GM12878 (cell line): ENCODE data around the gene TRMT44. TPM values are rescaled to one million over a fixed set of nuclear protein-coding genes. Genes with fewer than 3 reads are reported as not detected.

Experiments
- BACH1 ChIP-seq: fragments of 450-650 bp; IDR thresholded peaks from 2 replicates; pipeline ENCODE4 v1.6.1; 2017; ENCODE audit warnings: mild to moderate bottlenecking, borderline replicate concordance
- BHLHE40 ChIP-seq, 2 experiments: fragments of 450-650 bp in 1 of 2; IDR thresholded peaks; 2 replicates each; pipeline ENCODE4 v1.6.1; 2011 to 2017; ENCODE audit warnings: low read depth in 2 of 2, borderline replicate concordance in 1 of 2, improper control_type of control experiment in 1 of 2, low read length in 1 of 2, mild to moderate bottlenecking in 1 of 2
- CBX5 ChIP-seq: sonication (generic); IDR thresholded peaks from 2 replicates; pipeline ENCODE4 v1.6.1; 2016; ENCODE audit warnings: low read depth, moderate library complexity, mild to moderate bottlenecking, inconsistent platforms
- DPF2 ChIP-seq: fragments of 450-650 bp; IDR thresholded peaks from 2 replicates; pipeline ENCODE4 v1.6.1; 2017; ENCODE audit warnings: mild to moderate bottlenecking
- GABPA ChIP-seq: IDR thresholded peaks from 2 replicates; pipeline ENCODE4 v1.6.1; 2014; ENCODE audit warnings: antibody characterized with exemption, low read depth, mild to moderate bottlenecking, inconsistent platforms
- GATAD2B ChIP-seq: fragments of 450-650 bp; conservative IDR thresholded peaks from 2 replicates; pipeline ENCODE4 v1.6.1; 2017; ENCODE audit warnings: low read depth, mild to moderate bottlenecking, moderate library complexity
- JUND ChIP-seq: IDR thresholded peaks from 2 replicates; pipeline ENCODE4 v1.6.1; 2012; ENCODE audit warnings: low read depth, mild to moderate bottlenecking, low read length, improper control_type of control experiment, moderate library complexity
- KLF5 ChIP-seq: fragments of 450-650 bp; IDR thresholded peaks from 2 replicates; pipeline ENCODE4 v1.6.1; 2014; ENCODE audit warnings: mild to moderate bottlenecking; ENCODE audit not compliant: partially characterized antibody
- POLR2A ChIP-seq: IDR thresholded peaks from 2 replicates; pipeline ENCODE4 v1.6.1; 2011; ENCODE audit warnings: low read depth, mild to moderate bottlenecking, low read length
- RCOR1 ChIP-seq: conservative IDR thresholded peaks from 2 replicates; pipeline ENCODE4 v1.6.1; 2012; ENCODE audit warnings: low read depth, low read length, improper control_type of control experiment
- RUNX3 ChIP-seq: IDR thresholded peaks from 2 replicates; pipeline ENCODE4 v1.6.1; 2012; ENCODE audit warnings: low read length, inconsistent platforms
- SIN3A ChIP-seq: IDR thresholded peaks from 2 replicates; pipeline ENCODE4 v1.6.1; 2012; ENCODE audit warnings: low read depth, low read length, improper control_type of control experiment
- TCF12 ChIP-seq: IDR thresholded peaks from 2 replicates; pipeline ENCODE4 v1.6.1; 2011; ENCODE audit warnings: low read depth, mild to moderate bottlenecking, low read length
- ZNF217 ChIP-seq: fragments of 450-650 bp; IDR thresholded peaks from 2 replicates; pipeline ENCODE4 v1.6.1; 2017; ENCODE audit warnings: antibody characterized with exemption, mild to moderate bottlenecking
- polyA plus RNA-seq, 11 experiments: library from polyadenylated mRNA; depleted of rRNA in 4 of 11; unstranded in 6 of 11; stranded (reverse) in 5 of 11; fragments of >200 nt; fragmentation: Nextera tagmentation in 4 of 11; fragmentation: Illumina TruSeq in 1 of 11; extraction: Ambion mirVana in 4 of 11; extraction: Trizol in 1 of 11; gene quantifications; 1 replicate in 1 of 11; 2 replicates in 10 of 11; pipeline versions ENCODE4 v1.2.1 to v1.2.3, GENCODE V29; 2011 to 2016; ENCODE audit warnings: inconsistent platforms in 2 of 11, missing spikeins in 2 of 11, low read depth in 1 of 11
- total RNA-seq, 4 experiments: library from RNA; depleted of rRNA in 3 of 4; stranded (reverse); fragments of >200 nt in 3 of 4; fragmentation: Illumina TruSeq in 1 of 4; extraction: Trizol in 1 of 4; gene quantifications; 2 replicates each; pipeline versions ENCODE4 v1.2.1 to v1.2.3, GENCODE V29; 2013 to 2021
- TF ChIP-seq, protein P1 (sequence below): fragments of 450-650 bp; IDR thresholded peaks from 2 replicates; pipeline ENCODE4 v1.6.1; 2017; ENCODE audit warnings: mild to moderate bottlenecking, moderate library complexity

TRMT44 gene
- total and polyA plus RNA-seq, 10 of the 15 experiments (the other 5 are each of a cell fraction or from before 2014, with no cell fraction given), result 1.3 to 18.5 (median 10.1) TPM

DNA sequence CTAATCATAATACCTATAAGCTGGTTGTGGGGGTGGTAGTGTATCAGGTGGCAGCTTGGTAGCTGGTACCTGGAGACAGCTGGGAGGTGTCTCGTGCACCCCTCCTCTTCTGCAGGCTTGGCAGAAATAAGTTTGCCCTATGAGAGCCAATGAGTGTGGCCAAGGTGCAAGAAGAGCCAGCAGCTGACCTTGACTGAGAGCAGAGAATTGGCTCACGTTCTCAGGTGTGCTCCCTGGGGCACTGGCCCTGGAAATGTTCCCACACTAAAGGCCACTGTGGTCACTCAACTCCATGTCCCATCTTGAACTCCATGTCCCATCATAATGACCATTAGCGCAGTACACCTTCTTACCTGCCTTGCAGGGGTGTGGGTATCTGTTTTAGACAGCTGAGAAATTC, 13.4 kb downstream of the TRMT44 start (continued):
- TF ChIP-seq POLR2A, result no peak
- TF ChIP-seq RCOR1, result no peak
- TF ChIP-seq ZNF217, result no peak
- TF ChIP-seq RUNX3, result no peak
- no peak for TF ChIP-seq DPF2
- TF ChIP-seq GATAD2B, result no peak
- no peak for TF ChIP-seq BACH1
- TF ChIP-seq BHLHE40 (IDR thresholded peaks at IDR 0.05; ENCODE audit: borderline replicate concordance in 1 of 2, low read depth in 2 of 2, low read length in 1 of 2), result no peak
- TF ChIP-seq KLF5, result no peak
- no peak for TF ChIP-seq CBX5
- no peak for TF ChIP-seq JUND
- TF ChIP-seq GABPA, result no peak
- no peak for TF ChIP-seq TCF12
- TF ChIP-seq, protein P1, sequence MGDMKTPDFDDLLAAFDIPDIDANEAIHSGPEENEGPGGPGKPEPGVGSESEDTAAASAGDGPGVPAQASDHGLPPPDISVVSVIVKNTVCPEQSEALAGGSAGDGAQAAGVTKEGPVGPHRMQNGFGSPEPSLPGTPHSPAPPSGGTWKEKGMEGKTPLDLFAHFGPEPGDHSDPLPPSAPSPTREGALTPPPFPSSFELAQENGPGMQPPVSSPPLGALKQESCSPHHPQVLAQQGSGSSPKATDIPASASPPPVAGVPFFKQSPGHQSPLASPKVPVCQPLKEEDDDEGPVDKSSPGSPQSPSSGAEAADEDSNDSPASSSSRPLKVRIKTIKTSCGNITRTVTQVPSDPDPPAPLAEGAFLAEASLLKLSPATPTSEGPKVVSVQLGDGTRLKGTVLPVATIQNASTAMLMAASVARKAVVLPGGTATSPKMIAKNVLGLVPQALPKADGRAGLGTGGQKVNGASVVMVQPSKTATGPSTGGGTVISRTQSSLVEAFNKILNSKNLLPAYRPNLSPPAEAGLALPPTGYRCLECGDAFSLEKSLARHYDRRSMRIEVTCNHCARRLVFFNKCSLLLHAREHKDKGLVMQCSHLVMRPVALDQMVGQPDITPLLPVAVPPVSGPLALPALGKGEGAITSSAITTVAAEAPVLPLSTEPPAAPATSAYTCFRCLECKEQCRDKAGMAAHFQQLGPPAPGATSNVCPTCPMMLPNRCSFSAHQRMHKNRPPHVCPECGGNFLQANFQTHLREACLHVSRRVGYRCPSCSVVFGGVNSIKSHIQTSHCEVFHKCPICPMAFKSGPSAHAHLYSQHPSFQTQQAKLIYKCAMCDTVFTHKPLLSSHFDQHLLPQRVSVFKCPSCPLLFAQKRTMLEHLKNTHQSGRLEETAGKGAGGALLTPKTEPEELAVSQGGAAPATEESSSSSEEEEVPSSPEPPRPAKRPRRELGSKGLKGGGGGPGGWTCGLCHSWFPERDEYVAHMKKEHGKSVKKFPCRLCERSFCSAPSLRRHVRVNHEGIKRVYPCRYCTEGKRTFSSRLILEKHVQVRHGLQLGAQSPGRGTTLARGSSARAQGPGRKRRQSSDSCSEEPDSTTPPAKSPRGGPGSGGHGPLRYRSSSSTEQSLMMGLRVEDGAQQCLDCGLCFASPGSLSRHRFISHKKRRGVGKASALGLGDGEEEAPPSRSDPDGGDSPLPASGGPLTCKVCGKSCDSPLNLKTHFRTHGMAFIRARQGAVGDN, result no peak
- TF ChIP-seq SIN3A, result no peak
